ENCODE results near the gene CDC6.

CDC6 gene

GRCh38 chr17:40287494-40288369, at the start of gene CDC6:
TSS of gene CDC6 (plus strand) at chr17:40287879. CDS start at chr17:40289421, 1,542 bp downstream.
- DNase-seq = peak; percentile 98

GRCh38 chr17:40241252-40241834, 46.3 kb upstream of the CDC6 start:
- no peak for DNase-seq

- DNase-seq = no peak
Measured at GRCh38 chr17:40242774-40243173, 44.9 kb upstream of the CDC6 start.

GRCh38 chr17:40243761-40244160, 43.9 kb upstream of the CDC6 start:
- no peak for DNase-seq

- DNase-seq = no peak
Measured at GRCh38 chr17:40244255-40244654, 43.4 kb upstream of the CDC6 start.

GRCh38 chr17:40247926-40248495, 39.7 kb upstream of the CDC6 start:
- no peak for DNase-seq

GRCh38 chr17:40248507-40248906, 39.2 kb upstream of the CDC6 start:
- DNase-seq = no peak

GRCh38 chr17:40251576-40251975, 36.1 kb upstream of the CDC6 start:
- no peak for DNase-seq

GRCh38 chr17:40253565-40253964, 34.1 kb upstream of the CDC6 start:
- DNase-seq = no peak

GRCh38 chr17:40259505-40259904, 28.2 kb upstream of the CDC6 start:
- DNase-seq = no peak

GRCh38 chr17:40260528-40260927, 27.2 kb upstream of the CDC6 start:
- no peak for DNase-seq

GRCh38 chr17:40264458-40265185, 23.1 kb upstream of the CDC6 start:
- no peak for DNase-seq

GRCh38 chr17:40265337-40265736, 22.3 kb upstream of the CDC6 start:
- DNase-seq = no peak

GRCh38 chr17:40266882-40267281, 20.8 kb upstream of the CDC6 start:
- DNase-seq = no peak

- no peak for DNase-seq
Measured at GRCh38 chr17:40268141-40268712, 19.5 kb upstream of the CDC6 start.

GRCh38 chr17:40278414-40278813, 9.3 kb upstream of the CDC6 start:
- no peak for DNase-seq

- no peak for DNase-seq
Measured at GRCh38 chr17:40279402-40279801, 8.3 kb upstream of the CDC6 start.

GRCh38 chr17:40281663-40282062, 6.0 kb upstream of the CDC6 start:
- DNase-seq = no peak

GRCh38 chr17:40283662-40284061, 4.0 kb upstream of the CDC6 start:
- no peak for DNase-seq

GRCh38 chr17:40284085-40284713, 3.5 kb upstream of the CDC6 start:
- DNase-seq = no peak

GRCh38 chr17:40286473-40286872, 1.2 kb upstream of the CDC6 start:
- DNase-seq = no peak

GRCh38 chr17:40287159-40287493, 553 bp upstream of the CDC6 start:
- no peak for DNase-seq
